AG09309 (cell line): Measurements from ENCODE around the gene PLA2R1.

Source experiments
- DNase-seq: peaks from one replicate; pipeline ENCODE4 v3.0.0-alpha.2; 2010; ENCODE audit warnings: low read depth
- H3K4me3 ChIP-seq: 2 replicates; pipeline ENCODE4 v1.5.1; 2011; ENCODE audit warnings: mild to moderate bottlenecking, low read depth, low read length, moderate library complexity; ENCODE audit not compliant: control insufficient read depth
- TF ChIP-seq, protein P1 (sequence below): IDR thresholded peaks from 2 replicates; pipeline ENCODE4 v1.5.1; 2011; ENCODE audit warnings: mild to moderate bottlenecking, low read depth, low read length, inconsistent platforms; ENCODE audit not compliant: insufficient read depth, control insufficient read depth; ENCODE audit errors: missing control alignments

Gene PLA2R1

DNA sequence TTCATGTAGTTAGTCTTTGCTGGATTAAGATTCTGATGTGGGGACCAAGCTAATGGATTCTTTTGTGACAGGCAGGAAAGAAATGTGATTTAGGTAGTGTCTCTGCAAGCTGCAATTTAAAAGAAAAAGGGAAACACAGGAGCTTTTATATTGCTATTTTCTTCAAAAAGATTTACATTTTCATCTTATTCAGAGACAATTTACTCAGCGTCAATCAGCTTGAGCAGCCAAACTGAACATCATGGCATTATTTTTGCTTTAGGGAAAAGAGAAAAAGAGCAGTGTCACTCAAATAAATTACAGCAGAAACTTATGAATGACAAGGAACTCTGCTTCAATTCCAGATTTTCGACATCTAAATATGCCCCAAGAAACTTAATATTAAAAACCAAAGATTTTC lies 67.4 kb downstream of the PLA2R1 start:
- no peak for DNase-seq
- TF ChIP-seq, protein P1, sequence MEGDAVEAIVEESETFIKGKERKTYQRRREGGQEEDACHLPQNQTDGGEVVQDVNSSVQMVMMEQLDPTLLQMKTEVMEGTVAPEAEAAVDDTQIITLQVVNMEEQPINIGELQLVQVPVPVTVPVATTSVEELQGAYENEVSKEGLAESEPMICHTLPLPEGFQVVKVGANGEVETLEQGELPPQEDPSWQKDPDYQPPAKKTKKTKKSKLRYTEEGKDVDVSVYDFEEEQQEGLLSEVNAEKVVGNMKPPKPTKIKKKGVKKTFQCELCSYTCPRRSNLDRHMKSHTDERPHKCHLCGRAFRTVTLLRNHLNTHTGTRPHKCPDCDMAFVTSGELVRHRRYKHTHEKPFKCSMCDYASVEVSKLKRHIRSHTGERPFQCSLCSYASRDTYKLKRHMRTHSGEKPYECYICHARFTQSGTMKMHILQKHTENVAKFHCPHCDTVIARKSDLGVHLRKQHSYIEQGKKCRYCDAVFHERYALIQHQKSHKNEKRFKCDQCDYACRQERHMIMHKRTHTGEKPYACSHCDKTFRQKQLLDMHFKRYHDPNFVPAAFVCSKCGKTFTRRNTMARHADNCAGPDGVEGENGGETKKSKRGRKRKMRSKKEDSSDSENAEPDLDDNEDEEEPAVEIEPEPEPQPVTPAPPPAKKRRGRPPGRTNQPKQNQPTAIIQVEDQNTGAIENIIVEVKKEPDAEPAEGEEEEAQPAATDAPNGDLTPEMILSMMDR = no peak
- H3K4me3 ChIP-seq = no peak overlapping the region

DNA sequence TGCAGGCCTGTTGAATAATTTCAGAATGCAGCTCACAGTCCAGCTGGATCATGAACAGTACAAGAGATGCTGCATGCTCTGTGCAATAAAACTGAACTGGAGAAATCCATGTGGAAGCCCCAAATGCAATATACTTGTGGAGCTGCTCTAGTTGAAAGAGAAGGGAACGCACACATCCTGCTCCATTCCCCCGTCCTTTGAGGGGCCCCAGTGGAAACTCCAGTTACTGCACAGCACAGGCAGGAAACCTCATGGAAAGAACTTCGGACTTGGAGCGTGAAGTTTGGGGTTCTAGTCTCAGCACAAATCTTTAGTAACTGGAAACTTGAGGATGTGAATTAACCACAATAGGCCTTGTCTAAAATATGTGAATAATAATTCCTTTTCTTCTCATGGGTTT lies 73.2 kb downstream of the PLA2R1 start:
- H3K4me3 ChIP-seq = no peak overlapping the region
- TF ChIP-seq, protein P1 = no peak
- DNase-seq = no peak

DNA sequence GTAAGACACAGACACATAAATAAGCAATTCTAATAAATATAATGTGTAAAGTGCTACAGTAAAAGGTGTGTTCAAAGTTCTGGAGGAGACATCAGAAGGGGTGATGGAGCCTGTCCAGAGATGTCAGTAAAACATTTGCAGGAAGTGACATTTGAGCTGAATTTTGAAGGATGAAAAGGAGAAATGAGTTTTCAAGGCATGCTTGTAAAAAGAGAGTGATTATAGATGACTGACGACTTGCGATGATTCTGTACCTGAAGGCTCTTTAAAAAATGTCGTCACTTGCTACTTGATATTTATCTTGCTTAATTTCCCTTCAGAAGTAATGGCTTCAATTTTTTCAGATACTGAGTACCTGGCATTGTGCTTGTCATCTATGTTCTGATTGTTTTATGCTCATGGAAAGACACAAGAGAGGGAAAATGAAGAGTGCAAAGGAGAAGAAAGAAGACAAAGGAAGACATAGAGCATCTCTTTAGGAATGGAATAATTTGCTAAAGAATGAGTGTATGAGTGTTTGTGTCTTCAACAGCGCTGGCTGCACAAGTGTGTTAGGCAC lies 73.9 kb downstream of the PLA2R1 start:
- TF ChIP-seq, protein P1 = no peak
- no peak for DNase-seq

DNA sequence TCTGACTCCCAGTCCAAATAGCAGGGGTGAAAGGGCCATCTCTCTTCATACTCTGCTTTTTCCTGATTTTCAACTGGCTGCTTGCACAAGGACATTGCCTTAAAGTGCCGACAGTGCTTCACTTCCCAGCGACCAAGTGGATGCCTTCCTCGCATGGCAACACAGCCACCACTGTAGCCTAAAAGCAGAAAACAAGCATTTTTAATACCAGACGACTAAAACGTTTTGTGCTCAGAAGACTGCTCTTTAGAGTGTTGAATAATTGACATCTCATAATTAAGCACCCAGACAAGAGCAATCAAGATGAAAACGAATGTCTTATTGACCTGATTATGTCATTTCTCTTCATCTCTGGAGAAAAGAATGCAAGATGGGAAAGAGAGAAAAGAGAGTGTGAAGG lies 75.2 kb downstream of the PLA2R1 start:
- H3K4me3 ChIP-seq = no peak overlapping the region
- TF ChIP-seq, protein P1 = no peak
- DNase-seq = no peak

More for the DNA sequence above, 73.9 kb downstream of the PLA2R1 start:
- H3K4me3 ChIP-seq = no peak overlapping the region

DNA sequence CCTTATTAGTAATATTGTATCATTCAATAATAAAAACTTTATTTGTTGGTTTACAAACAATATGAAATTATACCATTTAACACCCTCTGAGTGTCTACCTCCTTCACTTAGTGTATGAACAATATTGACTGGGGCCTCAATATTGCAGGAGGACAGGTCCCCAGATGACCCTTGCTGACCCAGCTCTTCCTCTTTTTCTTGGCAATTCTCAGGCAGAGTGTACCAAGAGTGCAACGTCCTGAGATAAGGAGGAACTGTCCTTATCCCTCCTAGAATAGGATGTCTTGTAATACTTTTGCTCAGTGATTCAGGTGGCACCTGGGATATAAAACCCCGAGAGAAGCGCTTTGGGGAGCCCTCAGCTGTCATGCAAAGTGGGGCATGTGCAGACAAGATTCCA lies 76.8 kb downstream of the PLA2R1 start:
- DNase-seq = no peak
- H3K4me3 ChIP-seq = no peak overlapping the region
- TF ChIP-seq, protein P1 = no peak

DNA sequence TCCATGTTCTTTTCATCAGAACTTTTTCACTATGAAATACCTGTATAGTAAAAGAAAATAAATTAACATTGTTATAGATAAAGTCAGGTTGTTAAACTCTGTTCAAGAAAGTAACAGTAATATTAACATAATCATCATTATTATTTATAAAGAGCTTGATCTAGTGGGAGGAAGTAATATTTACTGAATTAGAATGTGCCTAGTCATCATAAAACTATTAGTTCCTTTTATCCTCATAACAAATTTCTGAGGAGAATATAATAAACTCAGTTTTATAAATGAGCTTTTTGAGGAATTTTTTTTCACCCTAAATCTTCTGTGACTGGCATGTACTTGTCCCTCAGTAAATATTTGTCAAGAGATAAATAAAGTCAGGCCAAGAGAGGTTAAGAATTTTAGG lies 78.4 kb downstream of the PLA2R1 start:
- TF ChIP-seq, protein P1 = no peak
- no peak for DNase-seq
- no peak overlapping the region for H3K4me3 ChIP-seq
